ENCODE results near the gene TRAPPC2L. TPM values are rescaled to one million over a fixed set of nuclear protein-coding genes. Genes with fewer than 3 reads are reported as not detected.

The TRAPPC2L gene
- total and polyA plus RNA-seq, 2 donors (not counting 1 experiment from before 2014, with no cell fraction given) = 33.5 to 65.1 TPM

DNA sequence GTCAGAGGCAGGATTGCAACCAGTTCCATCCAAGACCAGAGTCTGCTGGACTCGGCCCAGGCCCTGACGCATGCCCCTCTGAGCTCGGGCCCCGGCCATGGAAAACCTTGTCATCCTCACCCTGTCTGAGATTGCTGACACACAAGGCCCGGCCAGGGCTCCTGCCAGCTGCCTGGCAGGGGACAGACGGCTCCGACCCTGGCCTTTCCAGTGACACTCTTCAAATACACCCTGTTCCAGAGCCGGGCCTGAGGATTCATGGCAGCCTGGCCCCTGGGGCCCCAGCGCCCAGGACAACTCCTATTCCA is 12.7 kb downstream of the TRAPPC2L start:
- no peak for DNase-seq
- no peak for ATAC-seq (ENCODE audit: low read depth)
- H3K79me2 ChIP-seq (ENCODE audit: control insufficient read depth, insufficient read depth, low read length) = no peaks in the 10 kb centered on the region
- Mint-ChIP-seq H3K27ac (no peak overlapping the region), H3K9me3 (ENCODE audit: insufficient read depth) (no peaks in the 10 kb centered on the region), H3K4me3 (no peak overlapping the region), H3K27me3 (peaks cover 10% of the 10 kb centered on the region), H3K4me1 (peaks cover 11% of the 10 kb centered on the region)
- H2AFZ ChIP-seq (ENCODE audit: insufficient read depth, low read depth, low read length, poor library complexity, severe bottlenecking) = no peak overlapping the region
- H3K4me3 ChIP-seq (ENCODE audit: control extremely low read depth in 1 of 5, extremely low read depth in 1 of 5, insufficient read depth in 1 of 5, low read depth in 2 of 5, low read length in 4 of 5) = no peak overlapping the region
- H3K4me1 ChIP-seq (ENCODE audit: control insufficient read depth in 2 of 2, insufficient read depth in 2 of 2, low read length in 2 of 2) = peaks cover 13 to 19% of the 10 kb centered on the region in 2 donors
- H3K9ac ChIP-seq (ENCODE audit: low read length) = no peak overlapping the region
- peaks cover 0 to 34% (median 4%) of the 10 kb centered on the region in 4 experiments for H3K27me3 ChIP-seq (replicated peaks in 1 of 4; ENCODE audit: control extremely low read depth in 1 of 4, control insufficient read depth in 3 of 4, insufficient read depth in 4 of 4, low read length in 3 of 4)
- WGBS (ENCODE audit: insufficient coverage) = 93% methylated on average over 9 of the region's 9 CpGs
- H3K36me3 ChIP-seq (replicated peaks in 1 of 2; ENCODE audit: control extremely low read depth in 1 of 2, control insufficient read depth in 1 of 2, extremely low read depth in 1 of 2, insufficient read depth in 2 of 2, low read length in 1 of 2) = peaks cover 0 to 6% of the 10 kb centered on the region in 2 experiments
- ChIA-PET POLR2A (no interaction called here), CTCF (no interaction called here)
- TF ChIP-seq EZH2 (IDR thresholded peaks at IDR 0.05; ENCODE audit: borderline replicate concordance, insufficient read depth, low read depth, low read length, poor library complexity, severe bottlenecking) = no peak
- no peak for TF ChIP-seq CTCF (IDR thresholded peaks at IDR 0.05)
- no peak overlapping the region for H3K4me2 ChIP-seq (replicated peaks; ENCODE audit: low read depth, low read length, poor library complexity, severe bottlenecking)
- intact Hi-C loops (cut with micrococcal nuclease) = no loop called here
- H3K27ac ChIP-seq (ENCODE audit: low read length in 2 of 2) = no peak overlapping the region
- peaks cover 19% of the 10 kb centered on the region for H4K20me1 ChIP-seq (ENCODE audit: control insufficient read depth, insufficient read depth, low read length, poor library complexity, severe bottlenecking)
- peaks cover 0 to 1% (median 0%) of the 10 kb centered on the region in 3 donors for H3K9me3 ChIP-seq (ENCODE audit: control extremely low read depth in 1 of 3, control insufficient read depth in 2 of 3, insufficient read depth in 1 of 3, low read length in 2 of 3)

DNA sequence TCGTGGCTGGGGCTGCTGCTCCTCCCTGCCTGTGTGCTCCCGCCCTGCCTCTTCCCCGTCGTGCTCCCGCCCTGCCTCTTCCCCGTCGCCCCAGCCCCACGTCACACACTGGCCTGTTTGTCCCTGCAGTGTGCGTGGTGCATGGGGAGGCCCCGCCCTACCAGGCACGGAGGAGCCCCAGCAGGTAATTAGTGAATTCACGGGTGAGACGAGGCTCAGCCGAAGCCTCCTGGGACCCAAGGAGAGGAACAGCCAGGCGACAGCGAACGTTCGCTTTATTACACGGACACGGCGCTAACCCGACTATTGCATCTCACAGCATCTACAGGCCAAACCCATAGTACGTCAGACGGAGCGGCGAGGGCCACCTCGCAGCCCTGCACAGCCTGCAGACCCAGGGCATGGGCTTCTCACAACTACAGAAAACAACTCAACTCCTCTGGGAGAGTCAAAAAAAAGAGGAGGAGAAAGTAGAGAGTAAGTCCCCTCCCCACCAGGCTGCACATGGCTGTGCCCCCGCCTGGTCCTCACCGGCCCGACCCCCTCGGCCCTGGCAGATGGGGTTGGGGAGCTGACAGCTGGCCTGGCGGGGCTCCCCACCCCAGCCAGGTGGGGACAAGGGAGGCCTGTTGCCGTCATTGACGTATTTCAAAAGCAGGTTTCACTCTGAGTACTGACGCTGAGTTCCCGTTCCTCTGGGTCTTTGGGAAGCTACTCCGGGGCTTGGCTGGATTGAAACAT is 13.9 kb downstream of the TRAPPC2L start:
- CTCF ChIA-PET = interaction anchor here (0.7 kb wide), 1 partner anchor 54 kb away, joined by 3 read pairs; no protein-coding TSS in a partner anchor
- Histone ChIP-seq H3K4me1 (ENCODE audit: control insufficient read depth in 2 of 2, insufficient read depth in 2 of 2, low read length in 2 of 2) (peaks cover 13 to 19% of the 10 kb centered on the region in 2 donors), H3K9ac (ENCODE audit: low read length) (peak overlapping the region; percentile 1), H4K20me1 (ENCODE audit: control insufficient read depth, insufficient read depth, low read length, poor library complexity, severe bottlenecking) (peaks cover 30% of the 10 kb centered on the region), H3K79me2 (ENCODE audit: control insufficient read depth, insufficient read depth, low read length) (no peaks in the 10 kb centered on the region), H2AFZ (ENCODE audit: insufficient read depth, low read depth, low read length, poor library complexity, severe bottlenecking) (no peak overlapping the region), H3K36me3 (replicated peaks in 1 of 2; ENCODE audit: control extremely low read depth in 1 of 2, control insufficient read depth in 1 of 2, extremely low read depth in 1 of 2, insufficient read depth in 2 of 2, low read length in 1 of 2) (peaks cover 0 to 9% of the 10 kb centered on the region in 2 experiments), H3K27me3 (replicated peaks in 1 of 4; ENCODE audit: control extremely low read depth in 1 of 4, control insufficient read depth in 3 of 4, insufficient read depth in 4 of 4, low read length in 3 of 4) (peaks cover 0 to 34% (median 4%) of the 10 kb centered on the region in 4 experiments), H3K9me3 (ENCODE audit: control extremely low read depth in 1 of 3, control insufficient read depth in 2 of 3, insufficient read depth in 1 of 3, low read length in 2 of 3) (peaks cover 0 to 7% (median 0%) of the 10 kb centered on the region in 3 donors), H3K27ac (ENCODE audit: low read length in 2 of 2) (no peak overlapping the region), H3K4me2 (replicated peaks; ENCODE audit: low read depth, low read length, poor library complexity, severe bottlenecking) (peak overlapping the region; percentile 53), H3K4me3 (ENCODE audit: control extremely low read depth in 1 of 5, extremely low read depth in 1 of 5, insufficient read depth in 1 of 5, low read depth in 2 of 5, low read length in 4 of 5) (peak overlapping the region in 4 of 5 experiments; percentile 5 to 30 (median 20))
- peaks cover 11% of the 10 kb centered on the region for H3K4me1 Mint-ChIP-seq
- POLR2A ChIA-PET = no interaction called here
- ATAC-seq (ENCODE audit: low read depth) (peak; percentile 53), DNase-seq (peak; percentile 42)
- intact Hi-C loops (cut with micrococcal nuclease) = no loop called here
- H3K9me3 Mint-ChIP-seq (ENCODE audit: insufficient read depth) = no peaks in the 10 kb centered on the region
- H3K27ac Mint-ChIP-seq = peak overlapping the region; percentile 61
- 23% methylated on average over 28 of the region's 37 CpGs for WGBS (ENCODE audit: insufficient coverage)
- peaks cover 10% of the 10 kb centered on the region for H3K27me3 Mint-ChIP-seq
- TF ChIP-seq CTCF (IDR thresholded peaks at IDR 0.05) = no peak
- TF ChIP-seq EZH2 (IDR thresholded peaks at IDR 0.05; ENCODE audit: borderline replicate concordance, insufficient read depth, low read depth, low read length, poor library complexity, severe bottlenecking) = no peak
- peak overlapping the region; percentile 74 for H3K4me3 Mint-ChIP-seq
